ENCODE data around the gene CROCC2. TPM values are rescaled to one million over a fixed set of nuclear protein-coding genes. Genes with fewer than 3 reads are reported as not detected.

The CROCC2 gene
- total and polyA plus RNA-seq, 2 of the 13 experiments (the other 11 are each of a cell fraction or from before 2014, with no cell fraction given), result not detected

DNA sequence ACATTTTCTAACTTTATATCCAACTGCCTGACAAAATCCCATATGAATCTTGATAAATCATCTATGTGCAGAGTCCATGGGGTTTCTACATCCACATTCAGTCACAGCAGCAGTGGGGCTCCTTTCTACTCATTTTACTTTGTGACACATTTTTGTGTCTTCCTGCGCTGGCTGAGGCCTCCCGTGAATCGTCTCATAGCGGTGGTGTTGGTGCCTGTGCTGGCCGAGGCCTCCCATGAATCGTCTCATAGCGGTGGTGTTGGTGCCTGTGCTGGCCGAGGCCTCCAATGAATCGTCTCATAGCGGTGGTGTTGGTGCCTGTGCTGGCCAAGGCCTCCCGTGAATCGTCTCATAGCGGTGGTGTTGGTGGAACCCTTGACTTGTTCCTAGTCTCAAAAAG is 109.3 kb downstream of the CROCC2 start:
- ChIA-PET CTCF (ENCODE audit: low intra/inter-chr PET ratio, low total read pairs) (no interaction called here), POLR2A (no interaction called here)
- in situ Hi-C loops (cut with HindIII; ENCODE audit: extremely low pct_ligation_motif_present, low pct_unique_long_range_greater_than_20kb), result no loop called here
- Histone ChIP-seq H3K4me1 (ENCODE audit: insufficient read depth, low read length) (peaks cover 3% of the 10 kb centered on the region), H3K36me3 (replicated peaks in 1 of 2; ENCODE audit: control insufficient read depth in 1 of 2, insufficient read depth in 2 of 2, low read length in 2 of 2) (no peaks in the 10 kb centered on the region), H2AFZ (ENCODE audit: low read length) (no peak overlapping the region), H3K9ac (ENCODE audit: insufficient read depth, low read depth, low read length) (no peak overlapping the region), H3K27me3 (ENCODE audit: control insufficient read depth in 1 of 2, insufficient read depth in 2 of 2, low read length in 2 of 2) (peaks cover 0 to 10% of the 10 kb centered on the region in 2 experiments; a peak in 2 of 5 replicates), H3K4me2 (ENCODE audit: low read depth, low read length) (no peak overlapping the region), H3K9me3 (ENCODE audit: low read length) (no peaks in the 10 kb centered on the region), H3K27ac (ENCODE audit: extremely low read length, insufficient read depth, low read length) (no peak overlapping the region), H4K20me1 (ENCODE audit: insufficient read depth, low read length) (no peaks in the 10 kb centered on the region), H3K4me3 (replicated peaks in 1 of 3; ENCODE audit: insufficient read depth in 1 of 3, low read depth in 2 of 3, low read length in 3 of 3) (no peak overlapping the region), H3K79me2 (ENCODE audit: insufficient read depth, low read length) (no peaks in the 10 kb centered on the region)
- no TSS peak for BruUV-seq (replicated peaks)
- 87% methylated on average over 13 of the region's 13 CpGs for WGBS (ENCODE audit: low lambda C conversion rate)
- no peak for FAIRE-seq
- intact Hi-C loops (cut with micrococcal nuclease; ENCODE audit: unreplicated experiment), result no loop called here
- no peak for DNase-seq (ENCODE audit: low spot score)
- TF ChIP-seq SMYD3 (CRISPR knock-in tag; IDR thresholded peaks at IDR 0.05) (no peak), MZF1 (CRISPR knock-in tag; IDR thresholded peaks at IDR 0.05; ENCODE audit: borderline replicate concordance) (no peak), PPARG (CRISPR knock-in tag; conservative IDR thresholded peaks at IDR 0.05) (no peak), HNRNPUL1 (IDR thresholded peaks at IDR 0.05; ENCODE audit: low read depth, low read length) (no peak), ZNF775 (CRISPR knock-in tag; IDR thresholded peaks at IDR 0.05; ENCODE audit: borderline replicate concordance) (no peak)
- no peak for ATAC-seq

DNA sequence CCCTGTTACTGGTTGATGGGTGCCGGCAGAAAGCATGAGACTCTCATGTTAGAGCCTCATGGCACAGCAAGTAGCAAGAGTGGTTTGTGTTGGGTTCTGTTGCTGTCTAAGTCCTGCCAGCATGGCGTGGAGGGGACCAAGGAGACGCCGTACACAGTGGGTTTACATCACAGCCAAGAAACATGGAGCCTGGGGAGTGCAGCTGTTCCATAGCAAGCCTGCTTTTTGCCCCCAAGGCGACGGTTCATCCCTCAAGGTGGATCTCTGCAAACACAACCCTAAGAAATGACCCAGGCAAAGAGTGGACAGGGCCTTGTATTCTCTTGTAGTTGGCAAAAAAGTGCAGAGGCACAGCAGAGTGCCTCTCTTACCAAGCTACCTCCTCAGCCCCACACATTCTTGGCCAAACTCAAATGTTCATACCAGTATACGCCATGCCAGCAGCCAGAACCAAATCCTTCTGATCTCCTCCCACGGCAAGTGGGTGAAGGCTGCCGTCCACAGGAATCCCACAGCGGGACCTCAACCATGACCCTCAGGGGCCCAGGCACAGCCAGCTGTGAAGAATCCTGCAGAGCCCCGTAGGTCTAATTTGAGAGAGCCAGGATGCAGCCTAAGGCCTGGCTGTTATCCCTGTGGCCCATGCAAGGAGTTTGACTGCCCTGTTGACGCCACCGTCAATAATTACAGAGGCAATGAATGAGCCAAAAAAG is 111.2 kb downstream of the CROCC2 start:
- Histone ChIP-seq H3K4me3 (replicated peaks in 1 of 3; ENCODE audit: insufficient read depth in 1 of 3, low read depth in 2 of 3, low read length in 3 of 3) (no peak overlapping the region), H3K9ac (ENCODE audit: insufficient read depth, low read depth, low read length) (no peak overlapping the region), H3K27me3 (ENCODE audit: control insufficient read depth in 1 of 2, insufficient read depth in 2 of 2, low read length in 2 of 2) (no peaks in the 10 kb centered on the region), H3K79me2 (ENCODE audit: insufficient read depth, low read length) (no peaks in the 10 kb centered on the region), H3K9me3 (ENCODE audit: low read length) (0 out of 2 replicates have a peak, but pooled peaks cover 3% of the 10 kb centered on the region), H2AFZ (ENCODE audit: low read length) (no peak overlapping the region), H3K4me1 (ENCODE audit: insufficient read depth, low read length) (no peaks in the 10 kb centered on the region), H3K27ac (ENCODE audit: extremely low read length, insufficient read depth, low read length) (no peak overlapping the region), H3K36me3 (replicated peaks in 1 of 2; ENCODE audit: control insufficient read depth in 1 of 2, insufficient read depth in 2 of 2, low read length in 2 of 2) (no peaks in the 10 kb centered on the region), H4K20me1 (ENCODE audit: insufficient read depth, low read length) (no peaks in the 10 kb centered on the region), H3K4me2 (ENCODE audit: low read depth, low read length) (no peak overlapping the region)
- in situ Hi-C loops (cut with HindIII; ENCODE audit: extremely low pct_ligation_motif_present, low pct_unique_long_range_greater_than_20kb) (no loop called here), intact Hi-C loops (cut with micrococcal nuclease; ENCODE audit: unreplicated experiment) (no loop called here)
- FAIRE-seq (no peak), ATAC-seq (no peak), DNase-seq (ENCODE audit: low spot score) (no peak)
- ChIA-PET CTCF (ENCODE audit: low intra/inter-chr PET ratio, low total read pairs) (no interaction called here), POLR2A (no interaction called here)
- BruUV-seq (replicated peaks), result no TSS peak
- WGBS (ENCODE audit: low lambda C conversion rate), result 77% methylated on average over 13 of the region's 13 CpGs
- TF ChIP-seq ZBTB7A (CRISPR knock-in tag; IDR thresholded peaks at IDR 0.05), result no peak
- TF ChIP-seq FOXJ3 (CRISPR knock-in tag; IDR thresholded peaks at IDR 0.05; ENCODE audit: borderline replicate concordance), result no peak
- TF ChIP-seq ZBTB38 (CRISPR knock-in tag; IDR thresholded peaks at IDR 0.05), result no peak
- no peak for TF ChIP-seq HMGXB3 (CRISPR knock-in tag; IDR thresholded peaks at IDR 0.05; ENCODE audit: borderline replicate concordance)
- TF ChIP-seq ZFP1 (CRISPR knock-in tag; IDR thresholded peaks at IDR 0.05), result no peak
- no peak for TF ChIP-seq SP4 (CRISPR knock-in tag; IDR thresholded peaks at IDR 0.05)
- no peak for TF ChIP-seq SAP130 (CRISPR knock-in tag; IDR thresholded peaks at IDR 0.05; ENCODE audit: low read depth)
- TF ChIP-seq FIP1L1 (IDR thresholded peaks at IDR 0.05; ENCODE audit: borderline replicate concordance, insufficient read depth, low read depth, low read length), result no peak
- no peak for TF ChIP-seq TGIF2 (CRISPR knock-in tag; IDR thresholded peaks at IDR 0.05)
- no peak for TF ChIP-seq BHLHE40 (IDR thresholded peaks at IDR 0.05; ENCODE audit: low read length)

Data from HepG2 (cell line).